ENCODE measurements around the gene RPL10A.

The RPL10A gene

DNA sequence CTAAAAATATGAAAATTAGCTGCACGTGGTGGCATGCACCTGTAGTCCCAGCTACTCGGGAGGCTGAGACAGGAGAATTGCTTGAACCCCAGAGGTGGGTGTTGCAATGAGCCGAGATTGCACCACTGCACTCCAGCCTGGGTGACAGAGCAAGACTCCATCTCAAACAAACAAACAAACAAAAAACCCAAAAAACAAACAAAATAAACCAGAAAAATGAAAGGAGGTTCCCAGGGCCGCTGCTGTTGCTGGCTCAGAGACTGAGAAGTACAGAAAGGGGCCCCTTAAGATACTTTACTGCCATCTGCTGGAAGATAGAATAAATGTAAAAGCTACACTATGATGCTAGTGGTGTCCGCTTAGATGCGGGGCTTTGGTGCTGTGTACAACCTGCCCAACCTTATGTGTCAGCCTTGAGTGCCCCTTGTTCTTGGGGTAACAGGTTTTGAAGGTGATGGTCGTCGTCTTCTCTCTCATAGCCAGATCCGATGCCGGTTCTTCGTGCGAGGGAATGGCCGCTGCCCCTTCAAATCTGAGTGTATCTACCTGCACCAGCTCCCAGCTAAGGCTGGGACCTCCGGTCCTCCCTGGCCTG lies 18.8 kb upstream of the RPL10A start:
- DNase-seq: peak; percentile 91

DNA sequence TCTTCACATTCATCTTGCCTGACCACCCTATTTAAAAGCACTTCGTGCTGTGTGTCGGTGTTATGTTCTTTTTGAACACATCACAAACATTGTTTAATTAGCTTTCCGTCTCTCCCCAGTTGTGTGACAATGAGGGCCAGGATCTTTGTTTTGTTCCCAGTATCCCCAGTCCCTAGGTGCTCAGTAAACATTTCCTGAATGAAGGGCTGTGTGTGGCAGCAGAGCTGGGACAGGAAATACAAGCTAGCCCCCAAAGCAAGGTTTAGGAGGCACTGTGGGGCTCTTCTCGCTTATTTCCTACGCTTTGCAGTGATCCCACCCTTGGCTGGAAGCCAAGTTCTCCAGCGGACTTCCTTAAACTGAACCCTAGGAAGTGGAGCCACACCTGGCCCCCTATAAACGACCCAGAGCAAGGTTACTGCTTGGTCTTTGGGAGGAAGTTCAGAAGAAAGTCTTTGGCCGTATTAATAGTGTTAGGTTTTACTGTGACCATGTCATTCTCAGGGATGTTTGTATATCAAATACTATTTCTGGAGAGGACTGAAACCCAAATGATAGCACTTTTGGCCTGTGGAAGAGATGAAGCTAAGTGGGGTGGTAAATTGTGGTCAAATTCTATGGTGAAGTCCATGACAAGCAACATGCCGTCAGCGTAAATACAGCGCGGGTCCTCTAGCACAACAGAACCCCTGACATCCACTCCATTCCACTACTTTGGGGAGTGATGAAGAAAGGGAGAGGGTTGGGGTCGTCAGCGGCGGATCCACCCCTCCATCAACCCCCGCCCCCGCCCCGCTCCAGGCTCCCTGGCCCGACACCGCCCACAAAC lies 16.6 kb upstream of the RPL10A start:
- DNase-seq: no peak

- peak; percentile 96 for DNase-seq
These were observed 15.8 kb upstream of the RPL10A start, which contains the start of gene FANCE for GRCh38 chr6:35452183-35453090. Gene FANCE (plus strand): TSS chr6:35452338. CDS start chr6:35452546, 208 bp downstream.

DNA sequence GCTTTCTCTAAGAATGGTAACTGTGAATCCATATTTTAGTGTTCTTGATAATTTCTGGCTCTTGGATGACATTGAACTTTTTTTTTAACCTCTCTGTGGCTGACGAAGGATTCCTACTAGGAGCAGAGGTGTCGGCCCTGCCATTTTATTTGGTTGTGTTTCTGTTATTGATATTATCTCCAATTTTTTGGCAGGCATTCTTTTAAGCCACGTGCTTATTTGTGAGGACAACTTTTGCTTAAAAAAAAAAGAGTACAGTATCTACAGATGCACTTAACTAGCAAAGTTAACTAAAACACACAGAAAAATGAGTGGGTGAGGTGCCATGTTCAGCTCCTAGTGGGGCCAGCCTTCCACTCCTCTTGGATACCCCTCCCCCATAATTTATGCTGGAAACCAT lies 15.0 kb upstream of the RPL10A start:
- no peak for DNase-seq

DNA sequence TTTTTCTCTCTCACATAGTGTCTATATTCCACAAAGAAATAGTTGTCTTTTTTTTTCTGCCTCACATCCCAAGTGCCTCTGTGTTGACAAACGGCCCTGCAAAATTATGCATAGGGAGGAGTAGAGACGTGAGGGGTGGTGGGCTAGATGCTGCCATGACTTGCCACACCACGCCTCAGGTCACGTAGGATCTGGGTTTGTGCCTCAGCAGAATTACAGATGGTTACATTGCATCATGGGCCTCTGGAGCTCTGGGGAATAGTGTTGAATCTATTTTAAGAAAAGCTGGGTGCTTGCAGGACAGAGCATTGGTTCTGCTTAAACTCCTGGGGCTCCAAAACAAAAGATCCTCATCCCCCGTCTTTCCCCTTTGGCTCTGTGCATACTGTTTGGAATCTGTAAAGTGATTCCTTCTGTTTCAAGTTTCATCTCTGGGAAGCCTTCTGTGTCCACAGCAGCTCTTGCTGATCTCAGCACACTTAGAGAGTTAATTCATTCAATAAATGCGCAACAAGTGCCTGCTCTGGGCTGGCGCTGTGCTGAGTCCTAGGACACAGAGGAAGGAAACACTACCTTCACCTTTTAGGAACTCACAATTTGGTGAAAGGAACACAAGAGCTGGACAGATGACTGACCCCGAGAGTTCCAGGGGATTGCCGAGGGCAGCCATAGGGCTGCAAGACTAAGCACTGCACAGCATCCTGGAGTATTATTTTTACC lies 13.7 kb upstream of the RPL10A start:
- no peak for DNase-seq

DNA sequence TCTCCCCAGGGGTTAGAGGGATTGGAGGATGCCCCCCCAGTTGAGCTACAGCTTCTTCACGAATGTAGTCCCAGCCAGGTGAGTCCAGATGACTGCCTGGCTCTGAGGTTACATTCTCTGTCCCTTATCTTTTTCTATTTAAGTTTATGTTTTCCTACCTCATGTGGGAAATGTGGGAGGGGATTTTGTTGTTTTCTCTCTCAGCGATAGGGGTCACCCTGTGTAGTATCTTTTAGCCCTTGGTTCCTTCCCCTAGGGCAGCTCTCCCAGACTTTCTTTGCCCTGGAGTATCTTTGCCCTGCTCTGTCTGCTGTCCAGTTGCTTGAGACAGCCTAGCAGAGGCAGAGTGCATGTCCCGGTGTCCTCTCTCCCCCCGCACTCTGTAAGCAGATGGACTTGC lies 10.3 kb upstream of the RPL10A start:
- no peak for DNase-seq

DNA sequence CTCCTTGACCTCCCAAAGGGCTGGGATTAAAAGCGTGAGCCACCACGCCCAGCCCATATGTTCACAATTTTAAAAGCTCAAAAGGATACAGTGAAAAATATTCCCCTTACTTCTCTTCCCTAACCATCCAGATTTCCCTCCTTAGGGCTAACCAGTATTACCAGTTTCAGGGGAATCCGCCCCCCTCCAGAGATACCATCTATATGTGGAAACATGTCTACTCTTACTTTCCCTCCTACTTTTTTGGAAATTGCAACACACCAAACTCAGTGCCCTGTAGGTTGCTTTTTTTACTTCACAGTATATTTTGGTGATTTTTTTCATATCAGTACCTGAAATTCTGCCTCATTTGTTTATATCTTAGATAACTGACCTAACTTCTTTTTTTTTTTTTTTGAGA lies 6.9 kb upstream of the RPL10A start:
- no peak for DNase-seq

- no peak for DNase-seq
These were observed 4.9 kb upstream of the RPL10A start for GRCh38 chr6:35463292-35463691.

DNA sequence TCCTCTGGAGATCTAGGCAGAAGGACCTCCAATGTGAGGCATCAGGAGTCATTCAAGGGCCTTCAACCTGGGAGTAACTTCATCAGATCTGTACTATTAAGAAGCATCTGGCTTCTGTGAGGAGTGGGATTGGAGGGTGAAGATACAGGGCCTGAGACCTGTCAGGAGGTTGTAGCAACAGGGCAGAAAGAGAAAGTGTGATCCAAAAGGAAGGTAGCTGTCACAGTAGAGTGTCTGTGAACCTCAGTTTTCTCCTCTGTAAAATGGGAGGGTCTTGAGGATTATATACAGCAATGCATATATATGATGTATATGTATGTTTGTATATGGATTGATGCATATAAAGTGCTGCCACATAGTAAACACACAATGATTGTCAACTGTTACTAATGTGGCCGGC lies 2.6 kb upstream of the RPL10A start:
- DNase-seq: no peak

DNA sequence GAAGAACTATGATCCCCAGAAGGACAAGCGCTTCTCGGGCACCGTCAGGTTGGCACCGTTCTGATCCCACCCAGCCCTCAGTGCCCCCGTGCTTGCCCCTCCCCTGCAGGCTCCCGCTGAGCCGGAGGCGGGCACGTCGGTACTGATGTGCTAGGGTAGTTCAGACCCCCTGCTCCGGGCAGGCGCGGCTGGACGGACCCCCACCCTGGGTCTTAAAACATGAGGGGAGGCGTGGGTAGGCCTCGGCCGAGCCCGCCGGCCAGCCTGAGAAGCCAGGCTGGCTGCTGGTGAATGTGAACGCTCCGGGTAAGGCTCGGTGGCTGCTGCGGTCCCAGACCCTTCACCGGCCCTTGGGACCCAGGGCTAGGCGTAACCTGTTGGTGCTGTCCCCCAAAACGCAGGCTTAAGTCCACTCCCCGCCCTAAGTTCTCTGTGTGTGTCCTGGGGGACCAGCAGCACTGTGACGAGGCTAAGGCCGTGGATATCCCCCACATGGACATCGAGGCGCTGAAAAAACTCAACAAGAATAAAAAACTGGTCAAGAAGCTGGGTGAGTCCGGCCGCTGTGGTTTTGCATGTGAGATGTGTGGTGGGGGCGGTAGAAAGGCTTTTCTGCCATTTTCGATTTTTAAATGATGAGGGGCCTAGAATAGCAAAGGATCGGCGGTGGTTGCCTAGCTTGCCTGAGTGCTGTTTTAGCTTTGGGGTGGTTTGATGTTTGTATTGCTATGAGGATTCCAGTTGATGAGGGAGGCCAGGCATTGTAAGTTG lies 964 bp downstream of the RPL10A start:
- peak; percentile 80 for DNase-seq

DNA sequence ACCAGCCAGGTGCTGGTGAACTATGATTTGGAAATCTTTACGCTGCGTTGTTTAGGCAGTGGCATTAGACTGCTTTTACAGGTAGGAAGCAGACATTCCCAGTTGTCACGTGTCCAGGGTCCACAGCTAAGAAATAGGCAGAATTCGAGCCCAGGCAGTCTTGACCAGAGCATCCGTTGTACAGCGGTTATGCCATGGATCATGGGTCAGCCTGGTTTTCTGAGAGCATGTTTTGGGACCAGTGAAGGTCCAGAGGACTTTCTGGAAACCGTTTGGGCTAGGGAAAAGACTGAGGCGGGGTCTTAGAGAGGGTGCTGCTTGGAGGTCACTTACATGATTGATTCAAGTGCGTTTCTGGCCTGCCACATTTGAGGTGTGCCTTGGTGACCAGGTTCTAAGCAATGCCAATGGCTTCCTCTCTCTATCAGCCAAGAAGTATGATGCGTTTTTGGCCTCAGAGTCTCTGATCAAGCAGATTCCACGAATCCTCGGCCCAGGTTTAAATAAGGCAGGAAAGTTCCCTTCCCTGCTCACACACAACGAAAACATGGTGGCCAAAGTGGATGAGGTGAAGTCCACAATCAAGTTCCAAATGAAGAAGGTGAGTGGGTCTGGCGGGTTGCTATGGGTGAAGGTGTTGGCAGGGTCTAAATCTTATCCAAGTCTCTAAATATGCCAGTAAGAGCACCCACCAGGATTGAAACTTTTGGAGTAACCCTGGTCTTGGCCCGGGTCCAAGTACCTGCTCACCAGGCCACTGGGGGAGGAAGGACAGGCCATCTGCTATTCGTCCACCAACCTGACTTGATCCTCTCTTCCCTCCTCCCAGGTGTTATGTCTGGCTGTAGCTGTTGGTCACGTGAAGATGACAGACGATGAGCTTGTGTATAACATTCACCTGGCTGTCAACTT lies 1.8 kb downstream of the RPL10A start:
- peak; percentile 49 for DNase-seq

DNA sequence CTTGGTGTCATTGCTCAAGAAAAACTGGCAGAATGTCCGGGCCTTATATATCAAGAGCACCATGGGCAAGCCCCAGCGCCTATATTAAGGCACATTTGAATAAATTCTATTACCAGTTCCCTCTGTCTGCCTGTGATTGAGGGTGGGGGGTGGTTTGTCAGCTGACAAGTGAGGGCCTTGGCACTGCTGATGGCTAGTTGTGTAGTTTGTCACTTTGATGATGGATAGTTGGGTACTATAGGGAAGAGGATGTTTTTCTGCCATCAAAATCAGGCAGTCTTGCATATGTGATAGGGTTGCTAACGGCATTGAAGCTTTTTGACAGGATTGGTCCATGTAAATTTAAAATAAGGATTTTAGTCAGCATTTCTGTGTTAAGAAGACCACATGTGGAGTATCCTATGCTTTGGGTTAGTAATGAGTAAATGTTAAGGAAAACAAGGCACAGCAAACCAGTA lies 2.5 kb downstream of the RPL10A start:
- no peak for DNase-seq

GRCh38 chr6:35471836-35472345 lies 3.7 kb downstream of the RPL10A start:
- DNase-seq: no peak

- no peak for DNase-seq
These were observed 5.1 kb downstream of the RPL10A start for GRCh38 chr6:35473075-35473849.

DNA sequence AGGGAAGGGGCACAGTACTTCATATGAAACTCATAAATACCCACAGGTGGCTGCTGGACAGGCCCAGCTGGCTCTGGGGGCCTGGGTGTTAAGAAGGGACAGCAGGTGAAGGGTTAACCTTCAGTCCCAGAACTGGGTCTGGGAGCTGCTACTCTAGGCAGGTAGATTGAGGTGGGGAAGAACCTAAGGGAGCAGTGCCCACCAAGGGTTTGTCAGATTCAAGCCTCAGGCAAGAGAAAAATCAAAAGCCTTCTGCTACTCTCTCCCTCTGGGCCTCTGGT lies 5.6 kb downstream of the RPL10A start:
- no peak for DNase-seq

- no peak for DNase-seq
These were observed 6.1 kb downstream of the RPL10A start for GRCh38 chr6:35474131-35474941.

DNA sequence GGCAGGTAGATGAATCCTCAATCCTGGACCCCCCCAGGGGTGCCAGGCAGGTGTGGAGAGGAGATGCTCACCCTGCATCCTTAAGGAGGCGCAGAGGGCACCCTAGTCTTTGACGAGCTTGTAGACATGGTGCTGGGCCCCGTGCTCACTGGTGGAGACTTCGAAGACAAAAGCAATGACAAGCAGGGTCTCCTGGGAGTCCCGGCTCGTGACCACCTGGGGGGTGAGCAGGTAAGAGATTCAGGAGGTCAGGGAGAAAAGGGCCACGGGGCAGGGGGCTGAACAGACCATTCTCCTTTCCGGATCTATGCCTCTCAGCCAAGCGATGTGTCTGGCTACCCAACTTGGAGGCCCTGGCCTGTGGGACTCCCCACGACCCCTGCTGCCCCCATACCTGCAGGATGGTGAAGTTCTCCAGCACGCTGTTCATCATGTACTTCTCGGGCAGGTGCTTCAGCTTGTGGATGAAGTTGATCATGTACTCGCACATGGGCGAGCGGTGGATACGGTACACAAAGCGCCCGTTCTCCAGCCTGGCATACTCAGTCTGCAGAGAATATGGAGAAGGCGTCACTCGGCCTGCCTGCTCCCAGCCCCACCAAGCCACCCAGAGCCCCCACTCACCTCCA lies 6.9 kb downstream of the RPL10A start:
- no peak for DNase-seq

GRCh38 chr6:35475573-35475972 lies 7.4 kb downstream of the RPL10A start:
- no peak for DNase-seq

GRCh38 chr6:35476004-35476403 lies 7.8 kb downstream of the RPL10A start:
- DNase-seq: no peak

Data from NCI-H510A treated with DMSO at 0.1 percent for 48 hours (cell line).